ENCODE results near the gene SNUPN. TPM values are rescaled to one million over a fixed set of nuclear protein-coding genes. Genes with fewer than 3 reads are reported as not detected.
A peak's percentile ranks its signal among the peaks of the same experiment; 100 is the strongest.

Gene SNUPN
- total RNA-seq, 2 donors from 2014 or later, result 13.7 to 17.3 TPM

DNA sequence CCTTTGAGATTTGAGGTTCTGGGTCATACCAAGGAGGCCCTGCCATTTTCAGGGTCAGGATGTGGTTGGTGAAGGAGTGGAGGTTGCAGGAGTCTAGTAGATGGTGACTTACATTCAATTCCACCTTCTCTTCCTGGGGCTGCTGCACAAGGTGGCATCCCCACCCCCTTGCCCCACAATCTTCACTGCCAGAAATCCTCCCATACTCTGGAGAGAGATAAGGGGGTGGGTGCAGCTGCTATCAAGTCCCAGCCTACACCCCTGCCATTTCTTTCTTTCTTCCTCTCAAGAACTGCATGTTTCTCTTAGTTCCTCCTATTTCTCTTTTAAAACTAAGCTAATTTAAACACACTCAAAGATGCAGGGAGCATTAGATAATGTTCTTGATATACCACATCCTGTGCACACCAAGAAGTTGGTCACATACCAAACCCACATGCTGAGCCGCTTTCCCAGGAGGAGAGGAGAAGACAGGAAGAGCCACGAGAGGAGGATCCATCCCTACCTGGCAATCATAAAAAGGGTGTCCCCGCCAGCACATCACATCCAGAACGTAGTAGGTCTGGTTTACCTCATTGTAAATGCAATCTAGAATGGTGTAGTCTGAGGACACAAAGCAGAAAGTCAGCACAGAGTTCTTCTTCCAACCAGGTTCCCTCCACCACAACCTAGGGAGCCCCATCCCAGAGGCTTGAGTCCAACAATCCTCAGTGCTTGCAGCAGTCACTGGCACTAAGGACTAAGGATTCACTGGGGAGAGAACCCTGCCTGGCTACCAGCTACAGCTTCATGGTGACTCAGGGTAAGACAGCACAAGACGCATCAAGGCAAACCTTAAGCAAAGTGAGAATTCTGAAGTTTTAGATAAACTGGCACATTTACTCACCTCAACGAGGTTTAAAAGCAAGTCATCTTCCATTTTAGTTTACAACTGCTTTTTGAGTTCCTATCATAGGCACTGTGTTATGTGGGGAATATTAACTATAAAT, 18.5 kb downstream of the SNUPN start:
- no peaks in the 10 kb centered on the region for H3K9me3 ChIP-seq
- peaks cover 62% of the 10 kb centered on the region for H3K36me3 ChIP-seq
- no peak overlapping the region for H3K4me3 ChIP-seq
- TF ChIP-seq, protein P1, sequence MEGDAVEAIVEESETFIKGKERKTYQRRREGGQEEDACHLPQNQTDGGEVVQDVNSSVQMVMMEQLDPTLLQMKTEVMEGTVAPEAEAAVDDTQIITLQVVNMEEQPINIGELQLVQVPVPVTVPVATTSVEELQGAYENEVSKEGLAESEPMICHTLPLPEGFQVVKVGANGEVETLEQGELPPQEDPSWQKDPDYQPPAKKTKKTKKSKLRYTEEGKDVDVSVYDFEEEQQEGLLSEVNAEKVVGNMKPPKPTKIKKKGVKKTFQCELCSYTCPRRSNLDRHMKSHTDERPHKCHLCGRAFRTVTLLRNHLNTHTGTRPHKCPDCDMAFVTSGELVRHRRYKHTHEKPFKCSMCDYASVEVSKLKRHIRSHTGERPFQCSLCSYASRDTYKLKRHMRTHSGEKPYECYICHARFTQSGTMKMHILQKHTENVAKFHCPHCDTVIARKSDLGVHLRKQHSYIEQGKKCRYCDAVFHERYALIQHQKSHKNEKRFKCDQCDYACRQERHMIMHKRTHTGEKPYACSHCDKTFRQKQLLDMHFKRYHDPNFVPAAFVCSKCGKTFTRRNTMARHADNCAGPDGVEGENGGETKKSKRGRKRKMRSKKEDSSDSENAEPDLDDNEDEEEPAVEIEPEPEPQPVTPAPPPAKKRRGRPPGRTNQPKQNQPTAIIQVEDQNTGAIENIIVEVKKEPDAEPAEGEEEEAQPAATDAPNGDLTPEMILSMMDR (IDR thresholded peaks at IDR 0.05), result no peak
- no peaks in the 10 kb centered on the region for H3K4me1 ChIP-seq
- no peak for DNase-seq (ENCODE audit: low spot score)
- no peaks in the 10 kb centered on the region for H3K27me3 ChIP-seq
- H3K27ac ChIP-seq, result no peak overlapping the region

DNA sequence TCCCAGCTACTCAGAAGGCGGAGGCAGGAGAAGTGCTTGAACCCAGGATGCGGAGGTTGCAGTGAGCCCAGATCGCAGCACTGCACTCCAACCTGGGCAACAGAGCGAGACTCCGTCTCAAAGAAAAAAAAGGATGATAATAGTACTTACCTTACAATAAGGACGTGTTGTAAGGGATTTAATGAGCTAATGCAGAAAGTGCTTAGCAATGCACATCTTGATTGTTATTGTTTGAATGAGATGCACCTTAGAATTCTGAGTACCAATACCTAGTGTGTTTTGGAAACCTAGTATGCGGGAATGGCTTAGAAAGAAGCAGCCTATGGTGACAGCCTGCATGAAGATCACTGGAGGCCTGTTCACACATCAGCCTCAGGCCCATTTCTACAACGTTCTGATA, 19.5 kb downstream of the SNUPN start:
- no peak for DNase-seq (ENCODE audit: low spot score)
- no peak overlapping the region for H3K27ac ChIP-seq
- peaks cover 64% of the 10 kb centered on the region for H3K36me3 ChIP-seq
- TF ChIP-seq, protein P1 (IDR thresholded peaks at IDR 0.05), result no peak
- H3K4me3 ChIP-seq, result no peak overlapping the region
- H3K9me3 ChIP-seq, result no peaks in the 10 kb centered on the region
- no peaks in the 10 kb centered on the region for H3K27me3 ChIP-seq
- H3K4me1 ChIP-seq, result no peaks in the 10 kb centered on the region

DNA sequence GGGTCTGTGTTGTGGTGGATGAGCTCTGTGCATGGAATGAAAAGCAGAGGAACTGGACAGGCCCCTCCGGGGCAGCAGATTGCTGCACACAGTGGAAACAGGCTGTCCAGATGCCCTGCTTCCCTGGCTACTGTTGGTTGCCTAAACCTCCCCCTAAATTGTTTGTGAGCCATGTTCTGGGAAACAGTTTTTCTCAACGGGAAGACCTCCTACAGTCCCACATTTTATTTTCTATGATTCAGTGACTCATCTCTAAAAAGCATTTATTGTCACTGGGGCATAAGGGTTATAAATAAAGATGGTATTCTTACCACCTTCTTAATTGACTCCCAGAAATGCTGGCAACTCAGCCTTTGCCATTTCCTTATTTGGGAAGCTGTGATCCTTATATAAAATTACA, 26.1 kb downstream of the SNUPN start:
- no peak for DNase-seq (ENCODE audit: low spot score)
- Histone ChIP-seq H3K4me1 (peaks cover 0 to 9% of the 10 kb centered on the region in 2 donors), H3K36me3 (peaks cover 50% of the 10 kb centered on the region), H3K27me3 (no peaks in the 10 kb centered on the region), H3K9me3 (no peaks in the 10 kb centered on the region), H3K4me3 (no peak overlapping the region), H3K27ac (no peak overlapping the region)
- TF ChIP-seq, protein P1 (IDR thresholded peaks at IDR 0.05), result no peak

DNA sequence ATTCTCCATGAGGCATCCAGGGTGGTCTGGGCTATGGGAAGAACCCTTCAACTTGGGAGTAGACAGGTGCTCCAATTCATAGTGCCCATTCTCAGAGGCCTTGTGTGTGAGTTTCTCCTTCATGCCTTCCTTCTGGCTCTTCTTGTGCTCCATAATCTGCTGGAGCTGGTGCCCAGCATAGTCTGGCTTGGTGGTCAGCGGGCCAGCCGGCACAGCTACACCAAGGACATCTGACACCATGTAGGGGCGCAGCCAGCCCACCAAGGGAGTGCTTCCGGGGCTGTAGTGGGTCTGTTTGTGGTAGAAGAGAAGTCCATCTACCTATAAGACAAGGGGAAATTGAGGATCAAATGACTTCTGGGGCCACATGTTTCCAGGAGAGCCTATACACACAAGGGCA, 27.2 kb downstream of the SNUPN start:
- H3K4me1 ChIP-seq, result peaks cover 0 to 9% of the 10 kb centered on the region in 2 donors
- H3K36me3 ChIP-seq, result peaks cover 47% of the 10 kb centered on the region
- H3K27ac ChIP-seq, result no peak overlapping the region
- no peak overlapping the region for H3K4me3 ChIP-seq
- DNase-seq (ENCODE audit: low spot score), result no peak
- no peaks in the 10 kb centered on the region for H3K9me3 ChIP-seq
- TF ChIP-seq, protein P1 (IDR thresholded peaks at IDR 0.05), result no peak
- no peaks in the 10 kb centered on the region for H3K27me3 ChIP-seq

DNA sequence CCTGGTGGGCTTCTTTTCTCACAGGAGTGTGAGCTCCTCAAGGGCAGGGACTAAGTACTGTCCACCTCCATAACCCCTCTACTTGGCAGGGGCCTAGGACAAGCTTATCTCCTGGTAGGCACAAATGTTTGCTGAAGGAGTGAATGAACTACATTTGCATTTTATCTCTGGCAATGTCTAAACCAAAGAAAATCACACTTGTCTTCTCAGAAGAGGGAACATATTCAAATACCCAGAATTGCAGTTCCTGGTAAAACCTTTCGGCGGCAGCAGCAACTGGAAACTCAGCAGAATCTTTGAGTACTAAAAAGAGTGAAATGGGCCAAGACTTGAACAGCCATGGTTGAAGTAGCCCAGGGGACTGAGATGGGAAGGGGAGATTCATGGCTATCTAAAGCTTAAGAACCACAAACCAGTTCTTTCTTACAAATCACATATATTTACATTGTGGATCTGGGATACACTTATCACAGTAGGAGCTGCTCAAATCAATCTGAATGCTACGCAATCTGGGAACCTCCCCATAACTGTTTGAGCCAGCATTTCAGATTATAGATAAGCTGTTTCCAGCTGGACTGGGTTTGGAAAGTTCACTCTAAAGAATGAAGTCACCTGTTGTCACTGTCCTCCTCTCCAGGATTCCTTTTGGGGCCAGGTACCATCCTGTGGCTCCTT, 27.7 kb downstream of the SNUPN start:
- TF ChIP-seq, protein P1 (IDR thresholded peaks at IDR 0.05), result peak in 1 of 2 donors; percentile 46
- Histone ChIP-seq H3K4me1 (peaks cover 0 to 9% of the 10 kb centered on the region in 2 donors), H3K9me3 (no peaks in the 10 kb centered on the region), H3K27me3 (no peaks in the 10 kb centered on the region), H3K36me3 (peaks cover 47% of the 10 kb centered on the region), H3K4me3 (no peak overlapping the region), H3K27ac (no peak overlapping the region)
- no peak for DNase-seq (ENCODE audit: low spot score)
